HG03354 (cell line): ENCODE results near the gene C10orf71.
A peak's percentile ranks its signal among the peaks of the same experiment; 100 is the strongest.

ENCODE experiments used
- ATAC-seq: cut with Tn5 transposase; IDR thresholded peaks from one replicate; pipeline ENCODE4 v1.9.1; 2021; ENCODE audit warnings: mild to moderate bottlenecking; ENCODE audit not compliant: unreplicated experiment, poor library complexity, severe bottlenecking

C10orf71 gene

GRCh38 chr10:49290607-49291006, 8.4 kb upstream of the C10orf71 start:
- no peak for ATAC-seq

GRCh38 chr10:49292565-49293207, 6.3 kb upstream of the C10orf71 start:
- ATAC-seq = no peak

GRCh38 chr10:49293208-49293603, 5.8 kb upstream of the C10orf71 start:
- ATAC-seq = no peak

GRCh38 chr10:49294731-49295130, 4.2 kb upstream of the C10orf71 start:
- ATAC-seq = no peak

GRCh38 chr10:49295297-49295696, 3.7 kb upstream of the C10orf71 start:
- no peak for ATAC-seq

- ATAC-seq = no peak
These were observed 2.6 kb upstream of the C10orf71 start for GRCh38 chr10:49296382-49296781.

GRCh38 chr10:49296836-49297235, 2.1 kb upstream of the C10orf71 start:
- no peak for ATAC-seq

- ATAC-seq = no peak
These were observed 926 bp upstream of the C10orf71 start for GRCh38 chr10:49297818-49298670.

GRCh38 chr10:49298671-49298982, 343 bp upstream of the C10orf71 start:
- no peak for ATAC-seq

- peak; percentile 63 for ATAC-seq
These were observed 808 bp downstream of the C10orf71 start for GRCh38 chr10:49299816-49300139.

- peak; percentile 79 for ATAC-seq
These were observed 1.4 kb downstream of the C10orf71 start for GRCh38 chr10:49300140-49300974.

- no peak for ATAC-seq
These were observed 2.3 kb downstream of the C10orf71 start for GRCh38 chr10:49301302-49301701.

- ATAC-seq = no peak
These were observed 3.1 kb downstream of the C10orf71 start for GRCh38 chr10:49302088-49302487.

- no peak for ATAC-seq
These were observed 4.7 kb downstream of the C10orf71 start for GRCh38 chr10:49303711-49304110.

GRCh38 chr10:49304137-49304536, 5.2 kb downstream of the C10orf71 start:
- no peak for ATAC-seq

GRCh38 chr10:49307921-49308320, 9.0 kb downstream of the C10orf71 start:
- no peak for ATAC-seq

- no peak for ATAC-seq
These were observed 9.9 kb downstream of the C10orf71 start for GRCh38 chr10:49308881-49309280.

GRCh38 chr10:49309691-49310411, 10.9 kb downstream of the C10orf71 start:
- peak; percentile 44 for ATAC-seq

- ATAC-seq = no peak
These were observed 11.5 kb downstream of the C10orf71 start for GRCh38 chr10:49310460-49310859.

GRCh38 chr10:49310901-49311554, 12.1 kb downstream of the C10orf71 start:
- ATAC-seq = no peak
